K562 (cell line): ENCODE data around the gene C12orf75. TPM values are rescaled to one million over a fixed set of nuclear protein-coding genes. Genes with fewer than 3 reads are reported as not detected.
"Not testable (repeated sequence)": the region's sequence is repeated elsewhere in the genome, so short reads cannot be mapped to it uniquely, and the experiment has no call there.

Source experiments
- ATAC-seq: fragments of 200-7000 bp; cut with Tn5 transposase; 3 replicates; pipeline ENCODE4 v1.9.1; 2020; ENCODE audit warnings: moderate library complexity
- BruUV-seq: library from RNA; stranded (reverse); fragments of 400-500 nt; replicated peaks from 2 replicates; lab custom pipeline; 2021; lab: Mats Ljungman, UMichigan
- CTCF ChIA-PET: fragments of 300-600 bp; formaldehyde crosslinking; extraction: SDS; loops from one replicate; lab custom pipeline; 2021; ENCODE audit warnings: low intra/inter-chr PET ratio; lab: Yijun Ruan, JAX
- POLR2A ChIA-PET: fragments of 300-600, 350-650 bp; sonication (Branson Sonifier 250); formaldehyde crosslinking; extraction: SDS; loops from one replicate; lab custom pipeline; 2021; ENCODE audit warnings: antibody characterized with exemption, inconsistent platforms; lab: Yijun Ruan, JAX
- DNase-seq, 4 experiments: peaks; one replicate each; pipeline versions ENCODE4 v3.0.0 to v3.0.0-alpha.2; 2011 to 2018; ENCODE audit warnings: low spot score in 3 of 4, mixed read lengths in 3 of 4; ENCODE audit errors: extremely low read depth in 1 of 4
- FAIRE-seq: peaks from 2 replicates; lab custom pipeline; 2011; peaks lifted over from hg19 to GRCh38; lab: Jason Lieb, UNC
- H2AFZ ChIP-seq: 2 replicates; pipeline ENCODE4 v1.6.0; 2011; ENCODE audit warnings: low read depth, low read length, control low read depth, inconsistent platforms
- H3K27ac ChIP-seq: fragments of 200-600 bp; 3 replicates; pipeline ENCODE4 v1.8.0; 2011; ENCODE audit warnings: low read depth, mild to moderate bottlenecking, control low read depth, inconsistent platforms, low read length, moderate library complexity, mixed read lengths; ENCODE audit errors: extremely low read depth
- H3K27me3 ChIP-seq, 2 experiments: fragments of 300-600 bp in 1 of 2; 2 replicates in 1 of 2; 3 replicates in 1 of 2; pipeline versions ENCODE4 v1.6.0 to v1.8.0; 2011; ENCODE audit warnings: inconsistent platforms in 2 of 2, low read length in 2 of 2, mild to moderate bottlenecking in 1 of 2, mixed read lengths in 1 of 2, moderate library complexity in 1 of 2; ENCODE audit not compliant: control insufficient read depth in 2 of 2, insufficient read depth in 2 of 2
- H3K36me3 ChIP-seq: fragments of 300-600 bp; 3 replicates; pipeline ENCODE4 v1.8.0; 2011; ENCODE audit warnings: mild to moderate bottlenecking, low read length, inconsistent platforms; ENCODE audit not compliant: control insufficient read depth, insufficient read depth
- H3K4me1 ChIP-seq, 2 experiments: fragments of 200-600 bp in 1 of 2; replicated peaks in 1 of 2; 2 replicates in 1 of 2; 3 replicates in 1 of 2; pipeline versions ENCODE4 v1.5.1 to v1.8.0; 2011; ENCODE audit warnings: inconsistent platforms in 2 of 2, low read length in 2 of 2, mild to moderate bottlenecking in 1 of 2, mixed read lengths in 1 of 2, moderate library complexity in 1 of 2; ENCODE audit not compliant: control insufficient read depth in 2 of 2, insufficient read depth in 2 of 2
- H3K4me2 ChIP-seq: 2 replicates; pipeline ENCODE4 v1.6.1; 2011; ENCODE audit warnings: low read length, control low read depth, inconsistent platforms, mixed read lengths; ENCODE audit not compliant: insufficient read depth
- H3K4me3 ChIP-seq: fragments of 200-600 bp; sonication (generic), shearing (Covaris generic); 2 replicates; pipeline ENCODE4 v1.5.1; 2016; ENCODE audit warnings: control low read depth, inconsistent platforms
- H3K79me2 ChIP-seq: fragments of 200-600 bp; 3 replicates; pipeline ENCODE4 v1.8.0; 2011; ENCODE audit warnings: low read length, inconsistent platforms; ENCODE audit not compliant: control insufficient read depth, insufficient read depth
- H3K9ac ChIP-seq, 2 experiments: 2 replicates each; pipeline versions ENCODE4 v1.6.0 to v1.6.1; 2011; ENCODE audit warnings: low read depth in 2 of 2, low read length in 2 of 2, control low read depth in 1 of 2, inconsistent platforms in 1 of 2, mild to moderate bottlenecking in 1 of 2, mixed read lengths in 1 of 2; ENCODE audit not compliant: insufficient read depth in 1 of 2
- H3K9me1 ChIP-seq: one replicate; pipeline ENCODE4 v1.6.0; 2011; ENCODE audit warnings: inconsistent platforms, mild to moderate bottlenecking, low read length, moderate library complexity; ENCODE audit not compliant: control insufficient read depth, insufficient read depth
- H3K9me3 ChIP-seq: replicated peaks from 2 replicates; pipeline ENCODE4 v1.5.1; 2011; ENCODE audit warnings: low read depth, low read length, inconsistent platforms; ENCODE audit not compliant: control insufficient read depth, insufficient read depth
- H4K20me1 ChIP-seq: replicated peaks from 2 replicates; pipeline ENCODE4 v1.6.1; 2011; ENCODE audit warnings: low read length, inconsistent platforms, mixed read lengths; ENCODE audit not compliant: control insufficient read depth, insufficient read depth
- ARNT ChIP-seq, 2 experiments: fragments of 450-650 bp; IDR thresholded peaks; 2 replicates each; pipeline ENCODE4 v1.6.1; 2016; ENCODE audit warnings: mild to moderate bottlenecking in 1 of 2
- BRF1 ChIP-seq: IDR thresholded peaks from 3 replicates; pipeline ENCODE4 v1.6.1; 2011; ENCODE audit warnings: borderline replicate concordance, mild to moderate bottlenecking; ENCODE audit not compliant: insufficient read length; ENCODE audit errors: extremely low read depth
- ELK1 ChIP-seq: sonication (generic); formaldehyde crosslinking; IDR thresholded peaks from 2 replicates; pipeline ENCODE4 v1.8.1; 2022; ENCODE audit warnings: missing genetic modification reagents
- KHSRP ChIP-seq: fragments of 450-650 bp; IDR thresholded peaks from 2 replicates; pipeline ENCODE4 v1.6.1; 2017
- PHF20 ChIP-seq: fragments of 450-650 bp; IDR thresholded peaks from 2 replicates; pipeline ENCODE4 v1.6.1; 2018; ENCODE audit not compliant: partially characterized antibody
- TAF1 ChIP-seq: IDR thresholded peaks from 2 replicates; pipeline ENCODE4 v1.6.1; 2011; ENCODE audit warnings: mild to moderate bottlenecking, low read length, moderate library complexity; ENCODE audit not compliant: insufficient read depth, control insufficient read depth, severe bottlenecking; ENCODE audit errors: extremely low read depth
- TGIF2 ChIP-seq: sonication (generic); formaldehyde crosslinking; IDR thresholded peaks from 2 replicates; pipeline ENCODE4 v1.8.1; 2022; ENCODE audit warnings: mild to moderate bottlenecking, missing genetic modification reagents, moderate library complexity
- WGBS: fragments of 100-300 bp; shearing (Covaris generic); methylation state at CpG from one replicate; pipeline ENCODE4 v1.1.6; 2016; ENCODE audit warnings: low coverage, mixed read lengths; ENCODE audit not compliant: insufficient coverage; ENCODE audit errors: missing lambda C conversion rate; 5-methylcytosine and 5-hydroxymethylcytosine counted together
- in situ Hi-C: fragments of 300-500 bp; cut with MboI; formaldehyde crosslinking; loops from 4 replicates; pipeline ENCODE4 v1.15.0; 2018; ENCODE audit warnings: inconsistent platforms, mixed read lengths
- intact Hi-C: fragments of 100-400 bp; cut with micrococcal nuclease; formaldehyde crosslinking; loops from 2 replicates; pipeline ENCODE4 v1.14.2; 2022
- polyA plus RNA-seq, 8 experiments: library from polyadenylated mRNA; depleted of rRNA in 4 of 8; stranded (reverse) in 5 of 8; unstranded in 3 of 8; fragments of >200 nt; fragmentation: Nextera tagmentation in 2 of 8; fragmentation: Illumina TruSeq in 1 of 8; extraction: Ambion mirVana in 2 of 8; extraction: Trizol in 1 of 8; gene quantifications; 2 replicates each; pipeline versions ENCODE4 v1.2.1 to v1.2.3, GENCODE V29; 2011 to 2014; ENCODE audit warnings: inconsistent platforms in 1 of 8, missing spikeins in 1 of 8
- total RNA-seq, 7 experiments: library from RNA; depleted of rRNA in 6 of 7; stranded (reverse); fragments of >200 nt in 6 of 7; fragmentation: Illumina TruSeq in 2 of 7; extraction: Trizol in 2 of 7; gene quantifications; 2 replicates each; pipeline versions ENCODE4 v1.2.1 to v1.2.3, GENCODE V29; 2011 to 2021; ENCODE audit warnings: low replicate concordance in 1 of 7
- TF ChIP-seq, protein P1 (sequence below): IDR thresholded peaks from 2 replicates; pipeline ENCODE4 v1.6.1; 2011; ENCODE audit warnings: borderline replicate concordance, low read depth, mild to moderate bottlenecking, moderate library complexity, low read length; ENCODE audit not compliant: insufficient read depth, poor library complexity, severe bottlenecking

The C12orf75 gene
- total and polyA plus RNA-seq, 9 of the 15 experiments (the other 6 are each of a cell fraction or from before 2014, with no cell fraction given), result 0.06 to 0.82 (median 0.26) TPM; not detected in 3

GRCh38 chr12:105338966-105339365 lies 8.5 kb downstream of the C12orf75 start (continued):
- TF ChIP-seq ELK1 (CRISPR knock-in tag), result no peak

- Histone ChIP-seq H3K4me2 (no peak overlapping the region), H3K9me1 (no peaks in the 10 kb centered on the region), H3K9me3 (no peaks in the 10 kb centered on the region), H3K36me3 (no peaks in the 10 kb centered on the region), H4K20me1 (no peaks in the 10 kb centered on the region), H3K27ac (no peak overlapping the region), H3K27me3 (no peaks in the 10 kb centered on the region), H3K4me3 (no peak overlapping the region), H3K9ac (no peak overlapping the region), H3K4me1 (no peaks in the 10 kb centered on the region), H3K79me2 (no peaks in the 10 kb centered on the region), H2AFZ (no peak overlapping the region)
- intact Hi-C loops (no loop called here), in situ Hi-C loops (no loop called here)
- DNase-seq (no peak), ATAC-seq (no peak), FAIRE-seq (no peak)
- ChIA-PET POLR2A (no interaction called here), CTCF (no interaction called here)
- WGBS, result 0% methylated on average over 2 of the region's 2 CpGs
- no TSS peak for BruUV-seq
- TF ChIP-seq, protein P1, sequence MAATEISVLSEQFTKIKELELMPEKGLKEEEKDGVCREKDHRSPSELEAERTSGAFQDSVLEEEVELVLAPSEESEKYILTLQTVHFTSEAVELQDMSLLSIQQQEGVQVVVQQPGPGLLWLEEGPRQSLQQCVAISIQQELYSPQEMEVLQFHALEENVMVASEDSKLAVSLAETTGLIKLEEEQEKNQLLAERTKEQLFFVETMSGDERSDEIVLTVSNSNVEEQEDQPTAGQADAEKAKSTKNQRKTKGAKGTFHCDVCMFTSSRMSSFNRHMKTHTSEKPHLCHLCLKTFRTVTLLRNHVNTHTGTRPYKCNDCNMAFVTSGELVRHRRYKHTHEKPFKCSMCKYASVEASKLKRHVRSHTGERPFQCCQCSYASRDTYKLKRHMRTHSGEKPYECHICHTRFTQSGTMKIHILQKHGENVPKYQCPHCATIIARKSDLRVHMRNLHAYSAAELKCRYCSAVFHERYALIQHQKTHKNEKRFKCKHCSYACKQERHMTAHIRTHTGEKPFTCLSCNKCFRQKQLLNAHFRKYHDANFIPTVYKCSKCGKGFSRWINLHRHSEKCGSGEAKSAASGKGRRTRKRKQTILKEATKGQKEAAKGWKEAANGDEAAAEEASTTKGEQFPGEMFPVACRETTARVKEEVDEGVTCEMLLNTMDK, result no peak
- no peak for TF ChIP-seq PHF20
- no peak for TF ChIP-seq TAF1
- no peak for TF ChIP-seq BRF1
- TF ChIP-seq KHSRP, result no peak
- TF ChIP-seq ARNT (IDR thresholded peaks at IDR 0.05), result no peak
- TF ChIP-seq TGIF2 (CRISPR knock-in tag), result no peak
Measured at GRCh38 chr12:105341010-105341409, 10.5 kb downstream of the C12orf75 start.

GRCh38 chr12:105341620-105342019 lies 11.1 kb downstream of the C12orf75 start:
- BruUV-seq, H3K36me3 ChIP-seq, H3K4me1 ChIP-seq, in situ Hi-C loops, H3K4me3 ChIP-seq, H3K4me2 ChIP-seq, H4K20me1 ChIP-seq, CTCF ChIA-PET, DNase-seq, H3K27ac ChIP-seq, intact Hi-C loops, H2AFZ ChIP-seq, ATAC-seq, H3K79me2 ChIP-seq, H3K9me3 ChIP-seq, H3K27me3 ChIP-seq, H3K9me1 ChIP-seq, H3K9ac ChIP-seq, FAIRE-seq: not testable (repeated sequence)
- WGBS, result 0% methylated on average over 1 of the region's 1 CpG
- POLR2A ChIA-PET, result interaction anchor here (0.6 kb wide), 1 partner anchor 38 kb away, joined by 3 read pairs; no protein-coding TSS in a partner anchor
